Loucy (cell line): ENCODE results near the gene ARL16.

Experiments
- EZH2phosphoT487 ChIP-seq: fragments of 200-600 bp; IDR thresholded peaks from 2 replicates; pipeline ENCODE4 v1.6.1; 2018; ENCODE audit warnings: antibody characterized with exemption, mild to moderate bottlenecking, moderate library complexity, borderline replicate concordance
- TF ChIP-seq, protein P1 (sequence below): fragments of 200-600 bp; sonication (generic); conservative IDR thresholded peaks from 2 replicates; pipeline ENCODE4 v1.5.1; 2014; ENCODE audit warnings: mild to moderate bottlenecking, antibody characterized with exemption, low read length

DNA sequence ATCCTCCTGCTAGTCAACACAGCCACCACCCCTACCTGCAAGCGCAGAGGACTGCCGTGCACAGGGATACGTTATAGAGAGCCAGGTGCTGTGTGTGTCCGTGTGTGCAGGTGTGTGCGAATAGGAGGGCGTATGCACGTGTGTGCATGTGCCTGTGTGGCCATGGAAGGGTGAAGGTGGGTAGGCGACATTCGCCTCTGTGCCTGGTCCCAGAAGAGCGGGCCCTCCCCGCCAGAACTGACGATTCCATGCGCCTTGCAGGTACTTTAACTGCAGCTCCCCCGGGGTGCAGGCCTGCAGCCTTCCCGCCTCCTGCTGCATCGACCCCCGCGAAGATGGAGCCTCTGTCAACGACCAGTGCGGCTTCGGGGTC is 36.0 kb downstream of the ARL16 start:
- TF ChIP-seq, protein P1, sequence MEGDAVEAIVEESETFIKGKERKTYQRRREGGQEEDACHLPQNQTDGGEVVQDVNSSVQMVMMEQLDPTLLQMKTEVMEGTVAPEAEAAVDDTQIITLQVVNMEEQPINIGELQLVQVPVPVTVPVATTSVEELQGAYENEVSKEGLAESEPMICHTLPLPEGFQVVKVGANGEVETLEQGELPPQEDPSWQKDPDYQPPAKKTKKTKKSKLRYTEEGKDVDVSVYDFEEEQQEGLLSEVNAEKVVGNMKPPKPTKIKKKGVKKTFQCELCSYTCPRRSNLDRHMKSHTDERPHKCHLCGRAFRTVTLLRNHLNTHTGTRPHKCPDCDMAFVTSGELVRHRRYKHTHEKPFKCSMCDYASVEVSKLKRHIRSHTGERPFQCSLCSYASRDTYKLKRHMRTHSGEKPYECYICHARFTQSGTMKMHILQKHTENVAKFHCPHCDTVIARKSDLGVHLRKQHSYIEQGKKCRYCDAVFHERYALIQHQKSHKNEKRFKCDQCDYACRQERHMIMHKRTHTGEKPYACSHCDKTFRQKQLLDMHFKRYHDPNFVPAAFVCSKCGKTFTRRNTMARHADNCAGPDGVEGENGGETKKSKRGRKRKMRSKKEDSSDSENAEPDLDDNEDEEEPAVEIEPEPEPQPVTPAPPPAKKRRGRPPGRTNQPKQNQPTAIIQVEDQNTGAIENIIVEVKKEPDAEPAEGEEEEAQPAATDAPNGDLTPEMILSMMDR: no peak
- no peak for TF ChIP-seq EZH2phosphoT487
